Measurements from ENCODE around the gene KAT6B.

DNA sequence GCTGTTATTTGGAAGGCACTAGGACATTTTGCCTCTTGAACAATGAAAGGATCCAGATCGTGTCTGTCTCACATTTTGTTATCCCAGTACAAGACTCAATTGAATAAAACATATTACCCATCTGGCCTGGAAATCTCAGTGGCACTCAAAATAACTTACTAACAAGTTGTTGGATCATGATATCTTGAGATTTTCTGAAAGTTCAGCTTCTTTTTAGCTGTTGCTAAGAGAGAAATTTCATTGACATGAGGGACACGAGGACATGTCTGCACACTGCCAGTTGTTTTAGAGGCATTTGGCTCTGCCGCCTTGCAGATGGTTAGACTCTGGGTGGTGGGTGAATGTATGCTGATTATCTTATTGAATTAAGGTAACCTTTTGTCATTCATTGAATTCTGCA lies 41.0 kb downstream of the KAT6B start:
- TF ChIP-seq, protein P1, sequence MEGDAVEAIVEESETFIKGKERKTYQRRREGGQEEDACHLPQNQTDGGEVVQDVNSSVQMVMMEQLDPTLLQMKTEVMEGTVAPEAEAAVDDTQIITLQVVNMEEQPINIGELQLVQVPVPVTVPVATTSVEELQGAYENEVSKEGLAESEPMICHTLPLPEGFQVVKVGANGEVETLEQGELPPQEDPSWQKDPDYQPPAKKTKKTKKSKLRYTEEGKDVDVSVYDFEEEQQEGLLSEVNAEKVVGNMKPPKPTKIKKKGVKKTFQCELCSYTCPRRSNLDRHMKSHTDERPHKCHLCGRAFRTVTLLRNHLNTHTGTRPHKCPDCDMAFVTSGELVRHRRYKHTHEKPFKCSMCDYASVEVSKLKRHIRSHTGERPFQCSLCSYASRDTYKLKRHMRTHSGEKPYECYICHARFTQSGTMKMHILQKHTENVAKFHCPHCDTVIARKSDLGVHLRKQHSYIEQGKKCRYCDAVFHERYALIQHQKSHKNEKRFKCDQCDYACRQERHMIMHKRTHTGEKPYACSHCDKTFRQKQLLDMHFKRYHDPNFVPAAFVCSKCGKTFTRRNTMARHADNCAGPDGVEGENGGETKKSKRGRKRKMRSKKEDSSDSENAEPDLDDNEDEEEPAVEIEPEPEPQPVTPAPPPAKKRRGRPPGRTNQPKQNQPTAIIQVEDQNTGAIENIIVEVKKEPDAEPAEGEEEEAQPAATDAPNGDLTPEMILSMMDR (IDR thresholded peaks at IDR 0.05 in 4 of 5, conservative IDR thresholded peaks at IDR 0.05 in 1 of 5) = no peak
- no peak for TF ChIP-seq POLR2A (IDR thresholded peaks at IDR 0.05)
